CD1c-positive myeloid dendritic cell (primary cell): Measurements from ENCODE around the gene AGPAT2.
A peak's percentile ranks its signal among the peaks of the same experiment; 100 is the strongest.

Source experiments
- DNase-seq: peaks from one replicate; pipeline ENCODE4 v3.0.0-alpha.2; 2016; ENCODE audit errors: extremely low spot score

The AGPAT2 gene

GRCh38 chr9:136688274-136689107, 1.2 kb upstream of the AGPAT2 start:
- DNase-seq: peak; percentile 58

GRCh38 chr9:136687721-136688223, 515 bp upstream of the AGPAT2 start:
- DNase-seq: peak; percentile 37

DNA sequence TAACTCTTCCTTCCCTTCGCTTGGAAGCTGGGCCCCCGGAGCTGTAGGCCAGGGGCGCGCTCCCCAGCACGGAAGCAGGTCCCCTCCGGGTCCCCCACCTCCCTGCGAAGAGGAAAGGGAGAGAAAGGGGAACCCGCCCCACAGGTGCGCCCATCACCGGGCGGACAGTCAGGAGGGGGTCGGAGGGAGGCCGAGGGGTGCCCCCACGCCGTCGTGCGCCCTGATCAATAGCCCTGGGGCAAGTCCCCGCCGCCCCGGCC, 793 bp downstream of the AGPAT2 start:
- no peak for DNase-seq

GRCh38 chr9:136685790-136686533, 1.3 kb downstream of the AGPAT2 start:
- peak; percentile 3 for DNase-seq

GRCh38 chr9:136685216-136685615, 2.0 kb downstream of the AGPAT2 start:
- DNase-seq: no peak

GRCh38 chr9:136684799-136685198, 2.5 kb downstream of the AGPAT2 start:
- DNase-seq: no peak

DNA sequence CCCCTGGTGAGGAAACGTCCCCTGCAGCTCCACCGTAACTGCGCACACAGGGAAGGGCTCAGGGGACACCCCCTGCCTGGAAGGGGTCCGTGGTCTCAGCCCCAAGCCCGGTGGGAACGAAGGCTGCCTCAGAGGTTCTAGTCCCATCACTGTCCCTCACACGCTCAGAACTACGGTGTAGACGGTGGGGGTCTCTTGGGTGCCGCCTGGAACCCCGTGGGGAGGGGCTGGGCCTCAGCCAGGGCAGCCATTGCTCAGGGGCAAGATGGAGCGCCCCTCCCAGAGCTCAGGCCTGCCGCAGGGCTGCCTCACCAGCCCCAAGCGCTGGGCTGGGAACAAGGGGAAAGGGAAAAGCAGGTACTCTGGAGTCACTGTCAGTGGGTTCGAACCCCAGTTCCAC, 2.9 kb downstream of the AGPAT2 start:
- no peak for DNase-seq

DNA sequence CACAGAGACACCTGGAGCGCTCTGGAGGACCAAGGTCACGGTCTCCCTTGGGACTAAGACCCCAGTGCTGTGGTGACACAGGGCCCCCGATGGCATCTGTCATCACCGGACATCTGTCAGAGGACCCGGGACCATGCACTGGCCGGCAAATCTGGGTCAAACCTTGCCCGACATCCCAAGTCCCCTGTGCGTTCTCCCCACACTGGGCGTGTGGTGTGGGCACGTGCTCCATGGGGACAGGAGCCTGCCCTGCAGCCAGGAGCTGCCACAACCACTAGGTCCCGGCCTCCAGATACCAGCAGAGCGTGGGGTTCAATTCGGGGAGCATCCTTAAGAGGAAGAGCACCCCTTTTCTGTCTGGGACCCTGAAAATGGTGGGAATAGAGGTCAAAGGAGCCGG, 3.5 kb downstream of the AGPAT2 start:
- DNase-seq: no peak

DNA sequence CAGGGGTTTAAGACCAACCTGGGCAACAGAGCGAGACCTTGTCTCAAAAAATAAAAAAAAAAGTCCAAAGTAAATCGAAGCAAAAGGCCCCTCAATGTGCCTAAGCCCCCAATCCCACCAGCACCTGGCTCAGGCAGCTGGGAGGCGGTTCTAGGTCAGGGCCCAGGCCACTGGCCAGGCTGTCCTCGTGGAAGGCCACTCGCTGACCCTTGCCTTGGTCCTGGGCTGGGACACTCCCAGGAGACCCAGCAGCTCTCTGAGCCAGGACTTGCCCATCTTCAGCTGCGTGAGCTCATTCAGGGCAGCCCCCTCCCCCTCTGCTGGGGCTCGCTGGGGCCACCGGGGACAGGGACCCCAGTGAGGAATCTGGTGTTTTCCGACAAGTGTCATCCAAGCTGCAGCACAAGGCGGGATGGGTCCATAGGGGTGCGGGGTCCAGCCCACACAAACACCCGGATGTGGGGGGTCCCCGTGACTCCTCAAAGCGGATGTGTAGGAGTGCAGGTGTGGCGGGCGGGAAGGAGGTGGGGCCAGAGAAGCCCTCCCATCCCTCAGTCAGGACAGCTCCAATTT, 4.0 kb downstream of the AGPAT2 start:
- DNase-seq: no peak

DNA sequence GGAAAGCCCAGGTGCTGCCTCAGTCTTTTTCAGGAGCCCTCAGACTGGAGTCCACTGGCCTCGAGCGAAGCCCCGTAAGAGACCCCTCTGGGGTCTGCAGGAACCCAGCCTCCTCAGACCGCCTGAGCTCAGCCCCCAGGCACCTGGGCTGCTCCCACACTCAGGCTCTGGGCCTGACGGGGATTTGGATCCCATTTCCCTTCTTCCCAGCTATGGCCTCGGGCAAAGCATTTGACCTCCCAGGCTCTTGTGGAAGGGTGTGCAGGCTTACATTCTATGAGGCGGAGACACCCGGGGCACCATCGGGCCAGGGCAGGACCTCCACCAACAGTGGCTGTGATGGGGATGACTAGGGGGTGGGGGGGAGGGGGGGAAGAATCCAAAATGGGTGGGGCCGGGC, 4.5 kb downstream of the AGPAT2 start:
- DNase-seq: no peak

DNA sequence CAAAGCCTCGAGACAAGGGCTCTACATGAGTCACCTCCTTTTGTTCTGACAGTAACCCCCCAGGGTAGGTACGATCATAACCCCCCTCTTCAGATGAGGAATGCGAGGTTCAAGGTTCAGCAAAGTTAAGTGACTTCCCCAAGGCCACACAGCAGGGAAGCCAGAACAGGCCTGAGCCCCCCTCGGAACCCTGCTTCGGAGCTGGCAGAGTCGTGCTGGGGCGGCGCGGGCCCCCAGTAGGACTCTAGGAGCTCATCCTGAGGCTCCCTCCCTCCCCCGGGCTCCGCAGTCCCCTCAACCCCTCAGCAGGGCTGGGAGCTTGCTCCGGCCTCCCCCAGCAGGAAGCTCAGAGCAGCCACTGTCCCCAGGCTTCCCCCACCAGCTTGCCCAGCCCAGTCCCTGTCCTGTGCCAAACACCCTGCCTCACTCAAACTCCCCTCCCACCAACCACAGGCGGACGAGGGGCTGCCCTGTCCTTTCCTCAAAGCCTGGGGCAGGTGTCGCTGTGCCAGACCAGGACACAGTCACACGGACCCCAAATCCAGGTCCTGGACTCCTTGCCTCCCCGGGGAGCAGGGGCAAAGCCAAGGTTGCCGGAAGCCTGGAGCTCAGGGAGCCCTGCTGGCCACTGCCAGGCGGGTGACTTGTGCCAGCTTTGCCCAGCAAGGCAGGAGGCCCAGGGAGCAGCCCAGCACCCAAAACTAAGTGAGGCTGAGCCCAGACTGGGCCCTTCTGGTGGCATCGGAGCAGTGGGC, 5.1 kb downstream of the AGPAT2 start:
- no peak for DNase-seq

GRCh38 chr9:136681029-136681428, 6.2 kb downstream of the AGPAT2 start:
- DNase-seq: no peak

DNA sequence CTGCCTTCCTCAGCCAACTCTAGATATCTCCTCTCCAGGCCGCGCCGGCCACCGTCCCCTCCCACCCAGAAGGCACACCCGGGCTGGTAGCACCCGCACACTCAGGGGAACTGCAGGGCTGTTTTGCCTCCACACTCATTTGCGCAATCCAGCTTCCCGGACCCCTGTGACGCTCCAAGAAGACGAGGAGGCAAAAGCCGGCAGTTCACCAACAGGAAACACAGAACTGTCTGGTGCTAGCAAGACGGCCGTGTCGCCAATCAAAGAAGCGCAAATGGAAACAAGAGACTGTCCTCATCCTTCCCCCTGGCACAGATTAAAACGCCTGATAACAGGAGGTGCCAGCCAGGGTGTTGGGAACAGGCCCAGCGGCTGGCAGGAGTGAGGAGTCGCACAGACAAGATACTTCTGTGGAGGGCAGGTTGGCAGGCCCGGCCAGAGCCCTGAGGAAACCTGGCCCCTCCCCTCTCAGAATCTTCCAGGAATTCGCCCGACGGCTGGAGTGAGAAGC, 7.8 kb downstream of the AGPAT2 start:
- peak; percentile 75 for DNase-seq

DNA sequence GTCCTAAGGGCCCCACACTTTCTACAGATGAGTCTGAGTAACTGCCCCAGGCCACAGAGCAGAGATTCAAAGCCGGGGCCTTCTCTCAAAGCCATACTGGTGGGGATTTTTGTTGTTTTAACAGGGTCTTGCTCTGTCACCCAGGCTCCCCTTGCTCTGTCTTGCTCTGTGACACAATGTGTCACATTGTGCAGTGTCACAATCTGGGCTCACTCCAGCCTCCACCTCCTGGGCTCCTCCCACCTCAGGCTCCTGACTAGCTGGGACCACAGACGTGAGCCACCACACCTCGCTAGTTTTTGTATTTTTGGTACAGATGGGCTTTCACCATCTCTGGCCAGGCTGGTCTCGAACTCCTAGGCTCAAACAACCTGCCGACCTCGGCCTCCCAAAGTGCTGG, 8.6 kb downstream of the AGPAT2 start:
- peak; percentile 12 for DNase-seq

DNA sequence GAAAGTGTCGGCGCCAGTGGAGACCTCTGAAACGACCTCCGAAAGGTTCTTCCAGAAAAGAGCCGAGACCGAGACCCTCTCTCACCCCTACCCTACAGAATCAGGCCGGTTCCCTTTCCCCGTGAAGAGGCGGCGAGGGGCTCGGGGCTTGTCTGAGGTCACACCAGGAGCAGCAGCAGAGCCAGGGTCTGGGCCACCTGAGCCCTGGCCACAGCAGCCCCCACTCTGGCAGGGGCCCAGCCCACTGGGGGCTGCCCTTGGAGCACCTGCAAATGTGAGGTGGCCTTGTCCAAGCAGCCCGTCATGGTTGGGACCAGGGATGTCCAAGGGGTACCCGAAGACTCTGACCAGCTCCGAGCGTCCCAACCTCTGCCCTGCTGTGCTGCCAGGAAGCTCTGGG, 9.2 kb downstream of the AGPAT2 start:
- no peak for DNase-seq

GRCh38 chr9:136676920-136677686, 10.2 kb downstream of the AGPAT2 start:
- no peak for DNase-seq

DNA sequence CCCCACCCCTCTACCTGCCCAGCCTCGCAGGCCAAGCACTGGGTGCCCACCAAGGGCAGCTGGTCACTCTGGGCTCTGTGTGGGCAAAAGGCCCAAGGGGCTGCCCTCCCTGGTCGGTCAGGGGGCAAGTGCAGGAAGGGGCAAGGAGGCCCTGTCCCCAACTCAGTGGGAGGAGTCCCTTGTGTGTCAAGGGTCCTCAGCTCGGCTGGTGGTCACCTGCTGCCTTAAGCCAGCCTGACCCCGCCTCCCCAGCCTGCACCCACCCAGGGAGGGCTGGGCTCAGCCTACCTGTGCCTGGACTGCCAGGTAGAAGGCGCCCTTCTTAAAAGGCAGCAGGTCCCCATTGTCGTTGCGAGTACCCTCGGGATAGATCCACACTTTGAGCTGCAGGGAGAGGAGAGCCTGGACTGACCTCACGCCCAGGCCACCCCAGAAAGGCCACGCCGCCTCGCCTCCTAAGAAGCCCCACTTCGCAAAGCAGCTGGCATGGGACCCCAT, 10.9 kb downstream of the AGPAT2 start:
- DNase-seq: no peak

- no peak for DNase-seq
Observed at GRCh38 chr9:136675477-136676296, 11.6 kb downstream of the AGPAT2 start.

GRCh38 chr9:136674786-136675349, 12.4 kb downstream of the AGPAT2 start:
- DNase-seq: no peak
